ENCODE data around the gene HMX1. TPM values are rescaled to one million over a fixed set of nuclear protein-coding genes. Genes with fewer than 3 reads are reported as not detected.

The HMX1 gene
- polyA plus RNA-seq, 1 of the 3 experiments (the other 2 are of a cell fraction), result 0.20 TPM

DNA sequence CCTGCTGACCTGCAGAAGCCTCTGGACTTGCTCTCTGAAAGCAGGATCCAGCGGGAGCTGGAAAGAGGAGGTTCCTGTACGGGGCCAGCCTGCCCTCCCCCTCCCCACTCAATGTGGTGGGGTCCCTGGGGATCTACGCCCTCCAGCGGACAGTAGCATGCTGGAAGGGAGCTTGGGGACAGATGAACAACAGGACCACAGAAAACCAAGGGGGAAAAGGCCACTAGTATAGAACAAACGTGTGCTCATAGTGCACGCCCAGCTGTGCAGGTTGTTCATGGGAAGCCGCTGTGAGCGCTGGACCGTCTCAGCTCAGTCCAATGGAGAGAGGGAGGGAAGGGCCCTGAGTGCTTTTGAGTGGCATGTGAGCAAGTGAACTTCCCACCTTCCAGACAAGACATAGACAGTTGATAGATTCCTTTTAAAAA, 15.8 kb downstream of the HMX1 start:
- no peak for DNase-seq
- Histone ChIP-seq H3K9me2 (no peaks in the 10 kb centered on the region), H3K4me3 (ENCODE audit: low read depth in 2 of 2, low read length in 1 of 2) (no peak overlapping the region; a peak in 1 of 4 replicates), H3K79me2 (ENCODE audit: insufficient read depth) (no peaks in the 10 kb centered on the region), H3K36me3 (replicated peaks in 1 of 2; ENCODE audit: control insufficient read depth in 1 of 2, insufficient read depth in 2 of 2, low read length in 1 of 2) (no peaks in the 10 kb centered on the region), H3K4me2 (no peak overlapping the region), H3K9me3 (no peaks in the 10 kb centered on the region), H3K4me1 (ENCODE audit: control insufficient read depth in 1 of 2, insufficient read depth in 2 of 2, low read depth in 1 of 2, low read length in 1 of 2) (peaks cover 0 to 4% of the 10 kb centered on the region in 2 experiments; a peak in 1 of 4 replicates), H3K27me3 (ENCODE audit: insufficient read depth) (no peaks in the 10 kb centered on the region), H2AFZ (ENCODE audit: low read depth) (no peak overlapping the region), H4K20me1 (ENCODE audit: insufficient read depth) (no peaks in the 10 kb centered on the region), H3K9ac (no peak overlapping the region), H3K27ac (ENCODE audit: low read depth in 2 of 2, low read length in 1 of 2) (no peak overlapping the region), H3F3A (replicated peaks; ENCODE audit: insufficient read depth) (no peaks in the 10 kb centered on the region)
- CTCF ChIA-PET, result interaction anchor here (1.9 kb wide), 1 partner anchor 62 kb away, joined by 7 read pairs; no protein-coding TSS in a partner anchor
- POLR2A ChIA-PET, result no interaction called here
- TF ChIP-seq SMC3 (IDR thresholded peaks at IDR 0.05; ENCODE audit: low read depth, low read length), result no peak
- TF ChIP-seq, protein P1, sequence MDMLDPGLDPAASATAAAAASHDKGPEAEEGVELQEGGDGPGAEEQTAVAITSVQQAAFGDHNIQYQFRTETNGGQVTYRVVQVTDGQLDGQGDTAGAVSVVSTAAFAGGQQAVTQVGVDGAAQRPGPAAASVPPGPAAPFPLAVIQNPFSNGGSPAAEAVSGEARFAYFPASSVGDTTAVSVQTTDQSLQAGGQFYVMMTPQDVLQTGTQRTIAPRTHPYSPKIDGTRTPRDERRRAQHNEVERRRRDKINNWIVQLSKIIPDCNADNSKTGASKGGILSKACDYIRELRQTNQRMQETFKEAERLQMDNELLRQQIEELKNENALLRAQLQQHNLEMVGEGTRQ (IDR thresholded peaks at IDR 0.05; ENCODE audit: borderline replicate concordance, low read depth, low read length), result no peak
- no peak for TF ChIP-seq POLR2AphosphoS5 (IDR thresholded peaks at IDR 0.05; ENCODE audit: low read depth, low read length)
- TF ChIP-seq, protein P2, sequence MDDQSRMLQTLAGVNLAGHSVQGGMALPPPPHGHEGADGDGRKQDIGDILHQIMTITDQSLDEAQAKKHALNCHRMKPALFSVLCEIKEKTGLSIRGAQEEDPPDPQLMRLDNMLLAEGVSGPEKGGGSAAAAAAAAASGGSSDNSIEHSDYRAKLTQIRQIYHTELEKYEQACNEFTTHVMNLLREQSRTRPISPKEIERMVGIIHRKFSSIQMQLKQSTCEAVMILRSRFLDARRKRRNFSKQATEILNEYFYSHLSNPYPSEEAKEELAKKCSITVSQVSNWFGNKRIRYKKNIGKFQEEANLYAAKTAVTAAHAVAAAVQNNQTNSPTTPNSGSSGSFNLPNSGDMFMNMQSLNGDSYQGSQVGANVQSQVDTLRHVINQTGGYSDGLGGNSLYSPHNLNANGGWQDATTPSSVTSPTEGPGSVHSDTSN (IDR thresholded peaks at IDR 0.05), result no peak
- no peak for TF ChIP-seq FOXJ3 (CRISPR knock-in tag; IDR thresholded peaks at IDR 0.05)
- TF ChIP-seq, protein P3, sequence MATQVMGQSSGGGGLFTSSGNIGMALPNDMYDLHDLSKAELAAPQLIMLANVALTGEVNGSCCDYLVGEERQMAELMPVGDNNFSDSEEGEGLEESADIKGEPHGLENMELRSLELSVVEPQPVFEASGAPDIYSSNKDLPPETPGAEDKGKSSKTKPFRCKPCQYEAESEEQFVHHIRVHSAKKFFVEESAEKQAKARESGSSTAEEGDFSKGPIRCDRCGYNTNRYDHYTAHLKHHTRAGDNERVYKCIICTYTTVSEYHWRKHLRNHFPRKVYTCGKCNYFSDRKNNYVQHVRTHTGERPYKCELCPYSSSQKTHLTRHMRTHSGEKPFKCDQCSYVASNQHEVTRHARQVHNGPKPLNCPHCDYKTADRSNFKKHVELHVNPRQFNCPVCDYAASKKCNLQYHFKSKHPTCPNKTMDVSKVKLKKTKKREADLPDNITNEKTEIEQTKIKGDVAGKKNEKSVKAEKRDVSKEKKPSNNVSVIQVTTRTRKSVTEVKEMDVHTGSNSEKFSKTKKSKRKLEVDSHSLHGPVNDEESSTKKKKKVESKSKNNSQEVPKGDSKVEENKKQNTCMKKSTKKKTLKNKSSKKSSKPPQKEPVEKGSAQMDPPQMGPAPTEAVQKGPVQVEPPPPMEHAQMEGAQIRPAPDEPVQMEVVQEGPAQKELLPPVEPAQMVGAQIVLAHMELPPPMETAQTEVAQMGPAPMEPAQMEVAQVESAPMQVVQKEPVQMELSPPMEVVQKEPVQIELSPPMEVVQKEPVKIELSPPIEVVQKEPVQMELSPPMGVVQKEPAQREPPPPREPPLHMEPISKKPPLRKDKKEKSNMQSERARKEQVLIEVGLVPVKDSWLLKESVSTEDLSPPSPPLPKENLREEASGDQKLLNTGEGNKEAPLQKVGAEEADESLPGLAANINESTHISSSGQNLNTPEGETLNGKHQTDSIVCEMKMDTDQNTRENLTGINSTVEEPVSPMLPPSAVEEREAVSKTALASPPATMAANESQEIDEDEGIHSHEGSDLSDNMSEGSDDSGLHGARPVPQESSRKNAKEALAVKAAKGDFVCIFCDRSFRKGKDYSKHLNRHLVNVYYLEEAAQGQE (IDR thresholded peaks at IDR 0.05; ENCODE audit: low read depth, low read length), result no peak
- TF ChIP-seq TCF12 (IDR thresholded peaks at IDR 0.05), result no peak
- no peak for TF ChIP-seq NRF1 (IDR thresholded peaks at IDR 0.05; ENCODE audit: low read depth, low read length)
- no peak for TF ChIP-seq CHD2 (IDR thresholded peaks at IDR 0.05; ENCODE audit: low read length, partially characterized antibody)
- TF ChIP-seq, protein P4, sequence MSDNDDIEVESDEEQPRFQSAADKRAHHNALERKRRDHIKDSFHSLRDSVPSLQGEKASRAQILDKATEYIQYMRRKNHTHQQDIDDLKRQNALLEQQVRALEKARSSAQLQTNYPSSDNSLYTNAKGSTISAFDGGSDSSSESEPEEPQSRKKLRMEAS (IDR thresholded peaks at IDR 0.05; ENCODE audit: low read depth), result no peak
- TF ChIP-seq RXRA (IDR thresholded peaks at IDR 0.05; ENCODE audit: borderline replicate concordance, low read depth), result no peak
- TF ChIP-seq RFX5 (IDR thresholded peaks at IDR 0.05; ENCODE audit: low read length), result no peak
- WGBS (ENCODE audit: low lambda C conversion rate), result 52% methylated on average over 9 of the region's 9 CpGs

Data from SK-N-SH (cell line).